COR-L47 (cell line): ENCODE measurements around the gene BAMBI.
A peak's percentile ranks its signal among the peaks of the same experiment; 100 is the strongest.

Source experiments
- DNase-seq: peaks from one replicate; lab custom pipeline; 2025; lab: John Stamatoyannopoulos, UW

BAMBI gene

DNA sequence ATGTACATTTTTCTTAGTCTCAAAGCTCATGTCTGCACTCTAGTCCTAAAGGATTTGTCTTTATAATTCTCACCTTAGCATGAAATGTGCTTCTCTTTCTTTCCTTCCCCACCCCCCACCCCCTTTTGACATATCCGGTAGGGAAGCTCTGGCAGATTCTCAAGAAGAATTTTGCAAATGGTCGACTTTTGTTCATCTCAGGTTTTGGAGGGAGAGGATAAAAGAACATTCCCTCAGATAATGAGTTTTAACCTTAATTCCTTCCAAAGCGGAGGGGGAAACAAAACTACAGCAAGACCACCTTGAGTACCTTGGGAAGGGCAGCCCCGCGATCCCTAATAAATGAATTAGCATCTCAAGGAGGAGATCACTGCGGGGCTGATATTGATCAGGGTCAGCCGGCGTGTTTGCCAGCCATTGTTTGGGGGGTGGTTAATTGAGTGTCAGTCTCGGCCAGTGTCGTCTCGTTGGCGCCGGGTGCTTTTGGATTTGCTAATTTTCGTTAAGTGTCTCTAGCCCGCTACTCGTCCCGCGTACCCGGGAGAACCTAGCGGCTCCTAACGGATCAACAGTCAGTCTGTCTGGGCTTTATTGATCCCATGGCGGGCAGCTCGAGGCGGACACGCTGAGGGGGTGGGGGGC lies 874 bp upstream of the BAMBI start:
- DNase-seq = peak; percentile 14

DNA sequence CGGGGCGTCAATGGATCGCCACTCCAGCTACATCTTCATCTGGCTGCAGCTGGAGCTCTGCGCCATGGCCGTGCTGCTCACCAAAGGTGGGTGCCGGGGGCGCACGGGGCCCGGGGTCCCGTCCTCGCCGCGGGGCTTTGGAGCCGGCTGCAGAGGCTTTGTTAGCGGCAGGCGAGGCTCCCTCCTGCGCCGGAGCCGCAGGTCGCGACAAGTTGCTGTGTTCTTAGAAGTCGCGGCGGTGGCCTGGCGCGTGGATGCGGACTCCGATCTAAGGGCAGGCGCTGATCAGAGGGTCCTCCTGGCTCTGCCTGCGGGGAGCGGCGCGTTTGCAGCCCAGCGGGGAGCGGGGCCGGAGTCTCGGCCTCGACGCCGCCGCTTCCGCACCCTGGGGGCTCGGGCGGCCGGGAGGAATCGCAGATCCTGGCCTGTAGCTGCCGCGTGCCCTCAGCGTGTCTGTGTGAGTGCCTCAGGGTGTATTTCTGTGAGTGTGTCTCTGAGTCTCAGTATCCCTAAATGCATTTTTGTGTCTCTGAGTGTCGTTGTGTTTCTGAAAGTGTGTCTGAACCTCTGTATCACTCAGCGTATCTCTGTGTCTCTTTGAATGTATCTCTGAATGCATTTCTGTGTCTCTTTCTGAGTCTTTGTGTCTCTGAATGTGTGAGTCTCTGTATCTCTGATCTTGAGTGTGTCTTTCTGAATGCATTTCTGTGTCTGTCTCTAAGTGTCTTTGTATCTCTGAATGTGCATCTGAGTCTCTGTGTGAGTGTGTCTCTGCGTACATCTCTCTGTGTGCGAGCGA lies 766 bp downstream of the BAMBI start:
- DNase-seq = no peak

DNA sequence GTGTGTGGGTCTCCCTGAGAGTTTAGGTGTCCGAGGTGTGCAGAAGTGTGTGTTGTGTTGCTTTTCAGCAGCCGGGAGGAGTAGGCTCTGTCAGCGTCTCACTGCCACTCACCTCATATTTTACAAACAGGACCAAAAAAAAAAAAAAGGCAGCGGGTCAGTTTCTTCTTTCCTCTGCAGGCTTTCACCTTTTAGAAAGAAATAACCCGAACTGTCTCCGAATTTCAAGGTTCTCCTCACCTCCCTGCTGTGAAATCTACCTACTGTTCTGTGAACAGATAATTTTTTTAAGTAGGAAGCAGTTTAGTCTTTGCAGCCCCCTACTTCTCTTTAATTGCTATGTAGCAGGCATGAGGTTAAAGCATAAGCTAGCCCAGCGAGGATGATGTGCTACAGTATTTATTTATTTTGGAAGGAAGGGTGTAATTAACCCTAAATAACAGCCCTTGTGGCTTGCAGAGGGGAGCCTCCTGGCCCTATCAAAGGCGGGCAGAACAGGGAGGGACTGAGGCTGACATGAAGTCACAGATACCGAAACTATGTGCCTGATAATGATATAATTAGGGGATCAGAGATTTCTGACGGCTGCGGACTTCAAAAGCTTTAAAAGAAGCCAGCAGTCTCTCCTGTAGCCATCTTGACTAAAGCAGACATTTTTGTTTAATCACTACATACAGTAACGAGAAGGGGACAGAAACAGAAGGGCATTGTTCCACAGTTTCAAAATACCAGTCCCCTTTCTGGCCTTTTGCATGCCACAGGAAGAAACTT lies 1.6 kb downstream of the BAMBI start:
- DNase-seq = peak; percentile 63

DNA sequence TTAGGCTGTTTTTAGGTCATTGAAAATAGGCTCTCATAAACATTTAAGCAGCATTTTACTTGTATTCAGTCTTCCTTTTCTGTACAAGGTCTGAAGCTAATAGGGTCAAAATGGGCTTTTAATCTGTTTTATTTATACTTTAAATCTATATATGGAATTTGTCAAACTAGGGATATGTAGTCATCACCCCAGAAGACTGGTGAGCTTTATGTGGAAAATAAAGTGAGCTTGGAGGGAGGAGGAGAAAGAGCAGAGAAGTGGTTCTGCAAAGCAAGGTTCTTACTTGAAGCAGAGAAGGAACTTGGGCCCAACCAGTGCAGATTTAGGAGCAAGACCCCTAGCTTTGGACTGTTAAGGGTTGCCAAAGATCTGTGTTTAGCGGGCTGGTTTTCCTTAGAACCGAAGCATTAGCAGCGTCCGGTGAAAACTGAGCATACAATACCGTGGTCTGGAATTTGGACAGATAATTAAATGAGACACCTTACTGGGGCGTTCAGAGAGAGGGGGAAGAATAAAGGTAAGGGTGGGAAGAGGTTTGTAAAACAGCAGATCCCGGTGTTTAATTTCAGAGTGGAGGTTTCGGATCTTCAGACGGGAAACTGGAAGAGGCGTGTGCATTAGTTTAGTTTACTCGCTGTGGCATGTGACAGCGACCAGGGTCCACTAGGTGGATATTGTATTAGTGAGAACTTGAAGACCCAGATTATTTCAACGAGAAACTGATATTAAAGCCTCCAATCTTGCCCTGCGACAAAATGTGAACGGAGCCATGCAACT lies 2.4 kb downstream of the BAMBI start:
- DNase-seq = no peak

DNA sequence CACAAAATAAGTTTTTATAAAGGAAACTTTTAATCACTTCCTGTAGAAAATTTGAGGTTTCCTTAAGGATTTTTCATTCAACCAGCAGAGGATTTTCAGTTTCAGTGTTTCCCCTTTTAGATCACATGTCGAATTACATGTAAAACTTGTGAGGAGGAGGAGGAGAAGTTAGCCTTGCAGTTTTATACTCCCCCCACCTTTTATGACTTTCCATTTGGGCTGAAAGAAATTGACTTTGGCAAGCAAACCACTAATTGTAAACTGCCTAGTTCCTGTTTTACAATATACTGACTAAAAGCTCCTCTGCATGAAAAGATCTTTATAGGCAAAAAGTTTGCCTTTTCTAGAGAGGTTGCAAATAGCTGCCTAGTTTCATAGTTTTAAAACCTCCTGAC lies 3.0 kb downstream of the BAMBI start:
- no peak for DNase-seq

DNA sequence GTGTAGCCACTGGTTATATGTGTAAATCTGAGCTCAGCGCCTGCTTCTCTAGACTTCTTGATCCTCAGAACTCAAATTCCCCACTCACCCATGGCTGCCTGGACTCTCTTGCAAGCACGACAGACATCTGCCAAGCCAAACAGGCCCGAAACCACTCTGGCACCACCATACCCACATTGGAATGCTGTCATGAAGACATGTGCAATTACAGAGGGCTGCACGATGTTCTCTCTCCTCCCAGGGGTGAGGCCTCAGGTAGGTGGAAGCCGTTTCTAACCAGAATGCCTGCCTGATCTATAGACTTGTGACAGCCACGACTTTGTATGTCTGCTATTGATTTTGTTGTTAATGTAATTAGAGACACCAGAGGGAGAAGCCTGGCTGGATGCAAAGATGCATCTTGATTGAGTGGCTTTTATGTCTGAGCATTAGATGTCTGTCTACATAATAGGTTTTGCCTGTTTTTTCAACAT lies 4.0 kb downstream of the BAMBI start:
- no peak for DNase-seq

DNA sequence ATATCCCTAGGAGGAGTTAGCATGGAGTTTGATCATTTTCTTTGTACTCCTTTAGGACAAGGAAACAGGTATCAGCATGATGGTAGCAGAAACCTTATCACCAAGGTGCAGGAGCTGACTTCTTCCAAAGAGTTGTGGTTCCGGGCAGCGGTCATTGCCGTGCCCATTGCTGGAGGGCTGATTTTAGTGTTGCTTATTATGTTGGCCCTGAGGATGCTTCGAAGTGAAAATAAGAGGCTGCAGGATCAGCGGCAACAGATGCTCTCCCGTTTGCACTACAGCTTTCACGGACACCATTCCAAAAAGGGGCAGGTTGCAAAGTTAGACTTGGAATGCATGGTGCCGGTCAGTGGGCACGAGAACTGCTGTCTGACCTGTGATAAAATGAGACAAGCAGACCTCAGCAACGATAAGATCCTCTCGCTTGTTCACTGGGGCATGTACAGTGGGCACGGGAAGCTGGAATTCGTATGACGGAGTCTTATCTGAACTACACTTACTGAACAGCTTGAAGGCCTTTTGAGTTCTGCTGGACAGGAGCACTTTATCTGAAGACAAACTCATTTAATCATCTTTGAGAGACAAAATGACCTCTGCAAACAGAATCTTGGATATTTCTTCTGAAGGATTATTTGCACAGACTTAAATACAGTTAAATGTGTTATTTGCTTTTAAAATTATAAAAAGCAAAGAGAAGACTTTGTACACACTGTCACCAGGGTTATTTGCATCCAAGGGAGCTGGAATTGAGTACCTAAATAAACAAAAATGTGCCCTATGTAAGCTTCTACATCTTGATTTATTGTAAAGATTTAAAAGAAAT lies 4.8 kb downstream of the BAMBI start:
- no peak for DNase-seq

DNA sequence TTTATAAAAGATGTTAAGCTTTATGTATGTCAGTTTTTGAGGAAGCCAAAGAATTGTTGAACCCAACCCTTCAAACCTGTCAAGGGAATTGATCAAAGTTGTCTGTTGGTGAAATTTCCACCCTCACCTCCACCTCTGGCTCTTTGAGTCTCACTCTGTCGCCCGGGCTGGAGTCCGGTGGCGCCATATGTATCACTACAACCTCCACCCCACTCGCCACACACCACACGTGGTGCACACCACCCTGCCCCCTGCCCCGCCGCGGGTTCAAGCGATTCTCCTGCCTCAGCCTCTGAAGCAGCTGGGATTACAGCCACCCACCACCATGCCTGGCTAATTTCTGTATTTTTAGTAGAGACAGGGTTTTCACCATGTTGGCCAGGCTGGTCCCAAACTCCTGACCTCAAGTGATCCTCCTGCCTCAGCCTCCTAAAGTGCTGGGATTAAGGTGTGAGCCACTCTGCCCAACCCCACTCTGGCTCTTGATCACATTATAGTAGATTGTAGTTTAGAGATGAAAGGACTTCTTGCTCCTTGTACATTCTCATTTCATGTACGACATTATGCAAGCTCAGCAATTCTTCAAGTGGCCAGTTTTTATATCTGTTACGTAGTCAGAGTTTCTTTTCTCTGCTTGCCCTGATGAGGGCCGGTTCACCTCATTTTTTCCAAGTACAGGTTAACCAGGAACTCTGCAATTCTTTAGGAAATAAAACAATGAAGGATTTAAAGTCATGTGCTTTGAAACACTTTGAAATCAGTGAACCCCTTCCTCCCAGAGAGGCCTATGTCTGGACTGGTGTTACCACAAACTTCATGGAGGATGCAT lies 7.0 kb downstream of the BAMBI start:
- DNase-seq = no peak

DNA sequence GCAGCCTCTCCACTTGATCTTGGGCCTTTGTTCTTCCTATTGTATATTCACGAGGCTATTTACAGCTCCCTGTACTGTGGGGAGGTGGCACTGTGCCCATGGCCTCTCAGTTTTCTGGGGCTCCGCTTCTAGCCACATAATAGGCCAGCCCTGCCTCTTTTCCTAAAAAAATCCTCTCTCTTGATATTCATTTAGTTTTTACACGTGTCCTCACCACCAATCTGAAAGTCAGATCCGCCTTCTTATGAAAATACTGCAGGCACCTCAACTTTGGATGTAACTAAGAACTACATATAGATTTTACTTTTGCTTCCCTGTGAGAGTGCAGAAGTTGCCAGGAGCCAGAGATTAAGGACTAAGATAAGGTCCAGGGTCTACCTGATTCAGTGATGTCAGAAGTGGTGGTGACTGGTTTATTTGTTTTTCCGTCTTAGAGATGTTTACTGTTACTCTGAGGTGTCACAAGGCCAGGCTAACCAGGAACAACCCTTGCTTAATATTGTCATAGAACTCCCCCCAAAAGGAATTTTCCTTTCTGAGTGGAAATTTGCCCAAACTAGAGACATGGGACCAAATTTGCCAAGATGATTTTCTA lies 7.8 kb downstream of the BAMBI start:
- DNase-seq = no peak

DNA sequence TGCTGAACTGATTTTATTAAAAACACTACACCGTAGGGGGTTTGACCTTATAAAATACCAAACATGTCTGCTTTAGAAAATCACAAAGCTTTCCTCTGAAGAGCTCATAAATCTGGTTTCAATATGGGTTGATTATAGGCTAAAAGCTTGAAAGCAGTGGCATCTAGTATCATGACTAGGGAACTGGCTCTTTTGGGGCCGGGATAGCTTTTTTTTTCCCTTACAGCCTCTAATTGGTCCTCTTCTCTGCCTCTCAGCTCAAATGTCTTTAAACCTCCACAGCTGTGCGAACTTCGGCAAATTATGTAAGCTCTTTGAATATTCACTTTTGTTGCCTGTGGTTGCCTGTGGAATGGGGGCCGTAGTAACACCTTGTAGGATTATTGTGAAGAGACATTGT lies 8.4 kb downstream of the BAMBI start:
- DNase-seq = no peak

DNA sequence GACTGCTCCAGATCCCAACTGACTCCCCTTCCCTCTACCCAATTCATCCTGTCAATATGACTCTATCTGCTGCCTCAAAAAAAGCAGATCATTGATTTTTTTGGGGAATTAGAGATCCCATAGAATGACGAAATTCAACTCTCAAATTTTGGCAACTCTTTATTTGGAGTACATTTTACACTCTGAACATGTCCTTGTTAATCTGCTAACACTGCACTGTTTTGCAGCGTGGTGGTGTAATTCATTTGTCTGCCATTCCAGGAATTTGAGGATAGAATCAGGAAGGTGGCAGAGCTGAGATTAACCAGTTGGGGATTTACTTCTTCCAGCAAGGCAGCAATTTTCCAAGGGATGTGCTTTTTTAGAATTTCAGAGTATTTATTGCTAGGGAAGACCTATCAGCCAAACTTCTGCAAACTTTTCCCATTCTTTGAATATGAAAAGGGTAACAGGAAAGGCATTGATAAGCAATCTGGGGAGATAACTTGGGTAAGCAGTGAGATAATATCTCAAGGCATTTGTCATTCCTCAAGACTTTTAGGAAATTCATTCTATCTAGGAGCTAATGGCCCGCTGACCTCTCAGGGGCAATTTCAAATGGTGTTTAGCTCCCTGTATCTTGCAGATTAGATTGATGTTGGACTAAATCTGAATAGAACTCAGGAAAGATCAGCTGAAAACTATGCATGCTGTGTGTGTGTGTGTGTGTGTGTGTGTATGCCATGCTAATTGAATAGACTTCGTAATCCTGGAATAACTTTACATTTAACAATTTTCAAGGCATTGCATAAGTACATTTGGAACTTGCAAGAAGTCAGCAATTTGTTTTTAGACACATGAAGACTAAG lies 9.7 kb downstream of the BAMBI start:
- no peak for DNase-seq

DNA sequence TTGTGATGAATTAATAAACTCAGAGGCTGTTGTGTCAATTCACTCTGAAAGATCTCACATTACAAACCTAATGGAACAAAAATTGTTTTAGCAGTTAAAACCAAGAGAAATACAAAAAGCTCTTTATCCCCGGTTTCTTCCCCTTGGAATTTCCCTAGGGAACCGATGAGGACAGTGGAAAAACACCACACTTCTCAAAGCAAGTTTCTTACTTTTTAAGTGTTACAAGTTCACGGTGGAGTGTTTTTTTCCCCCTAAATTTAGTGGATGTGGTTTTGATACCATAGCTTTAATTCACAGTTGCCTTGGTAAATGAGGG lies 10.3 kb downstream of the BAMBI start:
- no peak for DNase-seq

DNA sequence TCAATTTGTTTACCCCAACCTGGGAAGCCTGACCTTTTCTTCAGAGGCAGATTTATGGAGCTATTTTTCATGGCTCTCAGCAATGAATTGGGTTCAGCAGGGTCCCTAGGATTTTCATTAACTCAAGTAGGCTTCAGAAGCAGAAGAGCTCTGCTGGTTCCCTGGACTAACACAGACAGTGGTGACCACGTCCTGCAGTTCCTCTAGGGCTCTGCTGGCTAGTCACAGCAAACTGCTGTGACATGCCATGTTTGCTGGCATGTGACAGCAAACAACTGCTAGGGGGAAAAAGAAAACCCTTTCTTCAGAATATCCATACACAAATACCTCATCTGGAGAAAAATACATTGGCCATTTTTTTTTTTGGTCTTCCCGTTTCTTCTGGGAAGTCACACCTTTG lies 13.2 kb downstream of the BAMBI start:
- no peak for DNase-seq

DNA sequence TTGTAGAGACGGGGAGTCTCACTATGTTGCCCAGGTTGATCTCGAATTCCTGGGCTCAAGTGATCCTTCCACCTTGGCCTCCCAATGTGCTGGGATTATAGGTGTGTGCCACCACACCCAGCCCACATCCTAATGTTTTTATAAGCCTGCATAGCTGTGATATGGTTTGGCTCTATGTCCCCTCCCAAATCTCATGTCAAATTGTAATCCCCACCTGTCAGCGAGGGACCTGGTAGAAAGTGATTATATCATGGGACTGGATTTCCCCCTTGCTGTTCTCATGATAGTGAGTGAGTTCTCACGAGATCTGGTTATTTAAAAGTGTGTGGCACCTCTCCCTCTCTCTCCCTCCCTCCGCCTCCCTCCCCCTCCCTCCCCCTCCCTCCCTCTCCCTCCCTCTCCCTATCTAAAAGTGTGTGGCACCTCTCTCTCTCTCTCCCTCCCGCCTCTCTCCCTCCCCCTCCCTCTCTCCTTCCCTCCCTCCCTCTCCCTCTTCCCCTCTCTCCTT lies 13.9 kb downstream of the BAMBI start:
- DNase-seq = no peak

DNA sequence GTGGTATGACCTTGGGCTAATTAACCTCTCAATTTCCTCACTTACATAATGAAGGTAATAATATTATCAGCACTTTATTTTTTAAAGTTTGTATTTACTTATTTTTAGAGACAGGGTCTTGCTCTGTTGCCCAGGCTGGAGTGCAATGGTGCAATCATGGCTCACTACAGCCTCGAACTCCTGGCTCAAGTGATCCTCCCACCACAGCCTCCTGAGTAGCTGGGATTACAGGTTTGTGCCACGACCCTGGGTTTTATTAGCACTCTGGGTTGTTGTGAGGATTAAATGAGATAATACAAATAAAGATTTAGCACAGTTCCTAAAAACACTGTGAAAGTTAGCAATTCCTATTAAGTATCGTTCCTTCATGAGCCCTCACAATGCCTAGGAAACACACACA lies 14.7 kb downstream of the BAMBI start:
- DNase-seq = no peak

DNA sequence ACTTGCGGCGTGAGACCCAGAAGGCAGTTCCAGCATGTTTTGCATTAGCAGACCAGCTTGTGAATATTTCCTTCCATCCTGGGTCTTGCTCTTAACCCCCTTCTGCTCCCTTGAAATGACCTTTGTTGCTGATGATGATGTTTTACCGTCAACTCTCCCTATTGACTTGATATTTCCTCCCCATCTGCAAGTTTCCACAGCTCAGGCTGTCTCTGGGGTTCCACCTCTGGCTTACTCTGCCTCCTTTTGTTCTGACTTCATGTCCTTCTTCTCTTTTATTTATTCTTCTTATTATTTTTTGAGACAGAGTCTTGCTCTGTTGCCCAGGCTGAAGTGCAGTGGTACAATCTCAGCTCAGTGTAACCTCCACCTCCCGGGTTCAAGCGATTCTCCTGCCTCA lies 17.2 kb downstream of the BAMBI start:
- no peak for DNase-seq

DNA sequence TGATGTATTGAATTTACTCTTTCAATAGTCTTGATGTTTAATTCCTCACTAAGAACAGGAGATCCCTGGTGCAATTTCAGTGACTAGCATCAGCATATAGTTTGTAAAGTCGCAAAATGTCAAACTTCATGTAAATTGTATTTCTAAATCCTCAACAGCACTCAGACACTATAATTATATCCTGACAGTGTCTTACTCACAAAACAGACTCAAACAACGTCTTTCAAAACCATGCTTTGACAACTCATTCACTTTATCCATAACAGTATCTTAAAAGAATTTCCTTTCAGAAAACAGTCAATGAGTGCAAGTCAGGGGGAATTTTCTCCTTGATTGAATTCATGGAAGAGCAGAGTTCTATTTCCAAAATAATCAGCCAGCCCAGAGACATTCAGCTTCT lies 20.8 kb downstream of the BAMBI start:
- no peak for DNase-seq

DNA sequence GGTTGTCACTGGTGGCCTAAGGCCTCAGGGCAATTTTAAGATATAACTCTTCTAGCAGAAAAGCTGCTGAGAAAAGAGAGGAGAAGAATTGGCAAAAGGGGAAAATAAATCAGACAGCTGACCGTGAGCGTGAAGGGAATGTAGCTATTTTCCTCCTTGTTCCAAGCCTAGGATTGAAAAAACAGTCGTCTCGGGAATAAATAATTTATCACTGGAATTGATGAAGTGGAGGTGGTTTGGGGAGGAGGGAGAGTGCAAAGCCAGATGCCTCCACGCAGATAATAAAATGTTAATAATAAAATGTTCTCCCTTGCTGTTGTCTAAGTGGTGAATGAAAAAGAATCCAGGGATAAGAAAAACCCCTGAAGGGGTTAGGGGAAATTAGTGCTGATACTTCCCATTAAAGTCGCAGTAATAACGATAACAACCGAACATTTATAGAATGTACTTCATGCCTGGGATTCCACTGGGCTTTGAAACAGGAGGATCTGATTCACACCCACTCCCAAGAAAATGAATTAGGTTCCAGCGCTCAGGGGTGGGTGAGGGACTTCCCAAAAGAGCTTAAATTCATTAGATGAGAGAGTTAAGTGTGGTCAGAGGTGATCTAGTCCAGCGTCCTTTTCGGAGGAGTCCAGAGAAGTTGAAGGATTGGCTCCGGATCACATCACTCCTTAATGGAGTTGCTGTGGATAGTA lies 27.3 kb downstream of the BAMBI start:
- no peak for DNase-seq
